Epithelial cell of prostate (primary cell): ENCODE results near the gene SIPA1L3.

Source experiments
- DNase-seq: peaks from one replicate; pipeline ENCODE4 v3.0.0-alpha.2; 2011; ENCODE audit warnings: low read depth, low spot score
- H3K27ac ChIP-seq: fragments of 450-650 bp; 2 replicates; pipeline ENCODE4 v1.5.1; 2017; ENCODE audit warnings: mild to moderate bottlenecking

SIPA1L3 gene

DNA sequence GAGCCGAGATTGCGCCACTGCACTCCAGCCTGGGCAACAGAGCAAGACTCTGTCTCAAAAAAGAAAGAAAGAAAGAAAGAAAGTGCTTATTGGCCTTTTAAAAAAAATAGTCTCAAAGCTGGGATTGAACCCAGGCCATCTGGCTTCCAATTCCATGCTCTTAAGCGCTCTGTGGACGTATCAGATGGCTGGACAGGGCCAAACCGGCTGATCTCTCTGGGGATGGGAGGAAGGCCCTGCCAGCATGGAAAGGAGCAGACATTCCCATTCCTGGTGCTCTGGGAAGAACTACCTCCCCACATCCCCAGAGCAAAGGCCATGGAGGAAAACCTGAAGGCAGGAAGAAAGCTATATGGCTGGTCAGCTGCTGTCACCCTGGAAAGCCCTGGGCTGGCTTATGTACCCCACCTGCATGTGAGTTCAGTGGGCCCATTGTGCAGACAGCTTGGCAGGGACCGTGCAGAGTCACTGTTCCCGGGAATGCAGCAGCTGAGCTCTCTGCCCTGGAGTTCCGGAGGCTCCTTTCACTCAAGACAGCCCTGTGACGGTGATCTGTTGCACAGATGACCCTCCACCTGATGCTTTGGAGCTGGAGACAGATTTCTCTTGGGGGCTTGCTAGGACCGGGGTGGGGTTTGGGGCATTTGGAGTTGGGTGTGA, 84.3 kb downstream of the SIPA1L3 start:
- no peak for DNase-seq
- peak overlapping the region; percentile 84 for H3K27ac ChIP-seq

- H3K27ac ChIP-seq = peak overlapping the region; percentile 84
These were observed 84.8 kb downstream of the SIPA1L3 start for GRCh38 chr19:37991841-37992248.

GRCh38 chr19:37992761-37993160, 85.8 kb downstream of the SIPA1L3 start:
- peak overlapping the region; percentile 84 for H3K27ac ChIP-seq
- DNase-seq = no peak

More at GRCh38 chr19:37991841-37992248, 84.8 kb downstream of the SIPA1L3 start:
- no peak for DNase-seq

DNA sequence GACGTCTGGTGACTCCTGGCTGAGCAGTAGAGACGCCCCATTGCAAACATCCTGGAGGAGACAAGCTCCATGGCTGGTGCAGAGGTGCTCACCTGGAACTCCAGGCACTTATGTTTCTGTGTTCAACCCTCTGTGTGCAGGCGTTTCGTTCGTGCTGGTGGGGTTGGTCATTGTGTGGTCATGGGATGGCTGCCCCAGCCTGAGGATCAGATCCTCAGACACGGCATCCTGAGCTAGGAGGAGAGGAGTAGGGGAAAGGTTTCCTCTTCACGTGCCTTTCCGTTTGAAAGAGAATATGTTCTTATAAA, 87.8 kb downstream of the SIPA1L3 start:
- DNase-seq = no peak
- H3K27ac ChIP-seq = no peak overlapping the region

DNA sequence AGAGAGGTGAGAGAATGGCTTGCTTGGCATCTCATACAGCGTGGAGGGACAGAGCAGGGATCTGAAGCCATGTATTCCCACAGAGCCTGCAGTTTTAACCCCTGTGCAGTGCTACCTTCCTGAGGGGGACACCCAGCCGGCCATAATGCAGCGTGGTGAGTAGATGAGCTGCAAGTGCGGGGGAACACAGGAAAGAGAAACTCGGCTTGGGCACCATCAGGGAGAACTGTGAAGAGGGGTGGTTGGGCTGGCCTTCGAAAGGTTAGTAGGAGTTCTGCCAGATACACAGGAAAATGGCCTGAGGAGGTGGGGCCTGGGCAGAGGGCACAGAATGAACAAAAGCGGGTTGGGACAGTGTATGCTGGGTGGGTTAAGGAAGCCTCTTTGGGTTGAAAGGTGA, 88.3 kb downstream of the SIPA1L3 start:
- no peak for DNase-seq
- H3K27ac ChIP-seq = no peak overlapping the region

DNA sequence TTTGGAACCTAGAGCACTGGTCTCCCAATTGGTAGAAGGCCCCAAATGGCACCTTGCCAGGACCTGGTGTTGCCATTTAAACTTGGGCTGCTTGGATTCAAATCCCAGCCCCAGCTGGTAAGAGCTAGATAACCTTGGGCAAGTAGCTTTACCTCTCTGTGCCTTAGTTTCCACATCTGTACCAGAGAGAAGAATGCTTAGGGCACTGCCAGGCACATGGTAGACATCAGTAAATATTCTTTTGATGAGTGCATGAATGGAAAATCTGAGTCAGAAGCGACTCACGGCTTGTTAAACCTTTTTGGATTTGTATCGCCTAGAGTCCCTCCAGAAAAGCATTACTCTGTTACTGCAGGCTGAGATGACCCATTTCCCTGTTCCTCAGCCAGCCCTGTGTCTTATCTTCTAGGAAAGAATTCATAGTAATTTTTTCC, 90.9 kb downstream of the SIPA1L3 start:
- peak overlapping the region; percentile 99 for H3K27ac ChIP-seq
- DNase-seq = no peak

- DNase-seq = no peak
- H3K27ac ChIP-seq = peak overlapping the region; percentile 99
These were observed 91.8 kb downstream of the SIPA1L3 start for GRCh38 chr19:37998801-37999308.

- DNase-seq = no peak
- peak overlapping the region; percentile 99 for H3K27ac ChIP-seq
These were observed 92.6 kb downstream of the SIPA1L3 start for GRCh38 chr19:37999309-38000213.

- peak overlapping the region; percentile 99 for H3K27ac ChIP-seq
- no peak for DNase-seq
These were observed 94.3 kb downstream of the SIPA1L3 start for GRCh38 chr19:38001158-38001781.

- DNase-seq = peak; percentile 66
- H3K27ac ChIP-seq = peak overlapping the region; percentile 99
These were observed 96.6 kb downstream of the SIPA1L3 start for GRCh38 chr19:38003438-38004185.

DNA sequence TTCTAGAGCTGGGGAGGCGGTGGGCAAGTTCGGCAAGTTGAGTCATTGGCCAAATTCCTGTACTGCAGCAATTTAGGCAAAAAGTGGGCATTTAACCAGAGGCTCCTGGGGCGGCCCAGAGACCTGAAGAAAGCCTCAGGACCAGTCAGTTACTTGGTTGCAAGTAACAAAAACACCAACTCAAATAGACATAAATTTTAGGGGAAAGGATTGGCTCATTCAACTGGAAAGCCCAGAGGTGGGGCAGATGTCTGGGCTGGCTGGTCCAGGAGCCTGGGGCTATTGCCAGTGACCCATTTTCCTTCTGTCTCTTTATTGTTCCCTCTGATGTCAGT, 97.1 kb downstream of the SIPA1L3 start:
- peak overlapping the region; percentile 99 for H3K27ac ChIP-seq
- no peak for DNase-seq

DNA sequence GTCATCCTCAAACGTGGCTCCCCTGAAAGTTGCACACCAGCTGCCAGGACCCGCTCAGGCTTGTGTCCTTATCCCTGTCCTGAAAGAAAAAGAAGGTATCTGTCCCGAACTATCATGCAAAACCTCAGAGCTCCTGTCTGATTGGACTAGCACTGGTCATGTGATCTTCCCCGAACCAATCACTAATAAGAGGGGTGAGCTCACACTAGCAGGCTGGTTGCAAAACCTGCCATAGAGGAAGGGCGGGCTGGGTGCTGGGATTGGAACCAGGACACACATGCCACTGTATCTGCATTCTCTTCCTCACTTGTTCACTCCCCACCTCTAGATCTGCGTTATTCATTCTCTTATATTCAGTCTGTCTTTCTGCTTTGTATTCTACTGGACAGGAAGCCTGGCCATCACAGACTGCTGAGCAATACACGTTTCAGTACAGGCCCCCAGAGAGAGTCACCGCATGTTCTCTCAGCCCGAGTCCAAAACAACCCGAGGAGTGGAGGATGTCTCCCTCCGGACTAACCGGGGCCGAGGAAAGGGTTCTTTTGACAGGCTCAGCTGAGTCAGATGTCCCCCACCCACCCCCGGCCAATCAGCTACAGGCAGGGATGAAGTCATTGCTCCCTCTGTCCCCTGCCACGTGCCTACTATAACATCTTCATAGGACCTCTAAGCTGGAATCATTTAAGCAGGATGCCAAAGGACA, 97.7 kb downstream of the SIPA1L3 start:
- peak overlapping the region; percentile 99 for H3K27ac ChIP-seq
- peak; percentile 84 for DNase-seq

- DNase-seq = no peak
- H3K27ac ChIP-seq = peak overlapping the region; percentile 99
These were observed 98.2 kb downstream of the SIPA1L3 start for GRCh38 chr19:38005224-38005614.

DNA sequence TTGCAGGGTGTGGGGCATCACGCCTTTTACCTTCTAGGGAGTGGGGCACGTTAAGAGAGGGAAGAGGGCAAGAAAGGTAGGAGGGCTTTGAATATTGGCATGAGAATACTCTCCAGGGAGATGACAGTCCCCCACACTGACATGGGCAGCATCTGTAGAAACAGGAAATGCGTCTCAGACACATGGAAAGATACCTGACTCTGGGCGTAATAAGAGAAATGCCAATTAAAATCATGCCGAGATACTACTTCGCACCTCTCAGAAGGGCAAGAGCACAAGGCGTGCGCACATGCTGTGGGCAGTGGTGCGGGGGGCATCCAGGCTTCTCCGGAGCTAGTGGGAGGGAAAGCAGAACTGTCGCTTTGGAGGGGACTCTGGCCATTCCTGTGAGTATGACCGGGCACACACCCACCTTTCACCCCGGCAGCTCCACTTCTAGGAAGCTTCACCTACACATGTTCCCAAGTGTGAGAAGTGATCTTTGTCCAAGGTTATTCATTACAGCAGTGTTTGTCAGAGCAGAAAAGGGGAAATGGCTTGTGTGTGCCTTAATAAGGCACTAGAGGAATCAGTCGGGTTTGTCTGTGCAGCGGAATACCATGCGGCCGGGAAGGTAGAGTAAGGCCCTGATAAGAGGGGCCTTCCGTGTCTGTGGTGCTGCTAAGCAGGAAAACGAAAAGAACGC, 99.5 kb downstream of the SIPA1L3 start:
- DNase-seq = no peak
- no peak overlapping the region for H3K27ac ChIP-seq

DNA sequence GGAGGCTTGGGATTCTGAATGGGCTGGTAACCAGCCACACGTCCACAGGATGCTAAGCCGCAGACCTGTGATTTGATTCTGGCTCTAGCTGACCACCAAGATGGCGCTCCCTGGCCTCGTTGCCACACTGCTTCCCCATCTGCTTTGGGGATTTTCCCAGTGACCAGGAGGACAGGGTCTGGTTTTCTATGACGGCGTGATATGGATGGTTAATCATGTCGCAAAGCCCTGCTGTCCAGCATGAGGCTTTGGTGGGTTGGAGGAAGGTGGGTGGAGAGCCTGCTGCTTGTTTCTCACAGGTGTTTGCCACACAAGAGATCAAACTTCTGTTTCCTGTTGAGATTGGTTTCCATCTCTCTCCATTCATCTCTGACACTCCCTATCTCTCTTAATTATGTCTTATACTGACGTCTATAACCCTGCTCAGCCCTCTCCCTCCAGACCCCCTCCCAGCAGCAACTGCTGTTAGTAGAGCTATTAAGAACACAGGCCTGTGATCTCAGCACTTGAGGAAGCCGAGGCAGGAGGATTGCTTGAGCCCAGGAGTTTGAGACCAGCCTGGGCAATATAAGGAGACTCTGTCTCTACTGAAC, 102.7 kb downstream of the SIPA1L3 start:
- no peak overlapping the region for H3K27ac ChIP-seq
- DNase-seq = no peak

GRCh38 chr19:38011426-38011825, 104.4 kb downstream of the SIPA1L3 start:
- no peak for DNase-seq
- H3K27ac ChIP-seq = no peak overlapping the region

DNA sequence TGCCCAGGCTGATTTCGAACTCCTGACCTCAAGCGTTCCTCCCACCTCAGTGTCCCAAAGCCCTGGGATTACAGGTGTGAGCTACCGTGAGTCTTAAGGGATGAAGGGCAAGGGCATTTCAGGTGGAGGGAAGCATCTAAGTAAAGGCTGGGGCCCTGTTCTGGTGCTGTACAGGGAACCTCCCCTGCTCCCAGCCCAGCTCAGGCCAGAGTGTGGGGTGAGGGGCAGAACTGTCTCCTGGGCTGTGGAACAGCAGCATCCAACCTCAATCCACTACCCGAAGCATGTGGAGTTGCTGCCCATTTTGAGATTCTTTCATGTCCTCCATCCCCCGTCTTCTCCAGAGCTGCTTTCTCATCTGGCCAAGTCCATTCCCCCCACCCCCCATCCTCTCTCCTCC, 105.3 kb downstream of the SIPA1L3 start:
- H3K27ac ChIP-seq = no peak overlapping the region
- no peak for DNase-seq

DNA sequence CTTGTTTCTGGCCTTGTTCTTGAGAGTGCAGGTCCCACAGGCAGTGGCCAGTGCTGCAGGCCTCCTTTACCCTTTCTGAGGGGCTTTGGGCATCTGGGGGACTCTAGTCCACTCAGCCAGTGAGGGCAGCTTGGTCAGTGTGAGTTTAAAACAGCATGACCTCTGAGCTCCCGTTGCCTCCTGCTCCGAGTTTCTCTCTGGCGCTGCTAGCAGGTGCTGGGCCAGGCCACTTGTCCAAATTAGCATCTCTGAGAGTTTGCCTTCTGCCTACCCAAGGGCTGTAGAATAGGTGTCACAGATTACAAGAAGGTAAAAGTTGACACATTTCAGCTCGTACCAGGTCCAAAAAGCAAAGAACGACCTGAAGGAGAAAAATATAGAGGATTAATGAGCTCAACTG, 105.9 kb downstream of the SIPA1L3 start:
- H3K27ac ChIP-seq = no peak overlapping the region
- DNase-seq = no peak
